Fibroblast of the conjunctiva (primary cell): ENCODE data around the gene TAGLN2.
A peak's percentile ranks its signal among the peaks of the same experiment; 100 is the strongest.

Experiments
- DNase-seq: peaks from one replicate; pipeline ENCODE4 v3.0.0-alpha.2; 2010; ENCODE audit warnings: low read depth

Gene TAGLN2

GRCh38 chr1:159869607-159870006 is 55.7 kb downstream of the TAGLN2 start:
- DNase-seq: no peak

GRCh38 chr1:159869173-159869572 is 56.1 kb downstream of the TAGLN2 start:
- peak; percentile 8 for DNase-seq

- no peak for DNase-seq
These were observed 56.5 kb downstream of the TAGLN2 start for GRCh38 chr1:159868766-159869165.
